Measurements from ENCODE around the gene PRKACA.

The PRKACA gene

GRCh38 chr19:14082675-14082960, 34.9 kb downstream of the PRKACA start:
- ChIA-PET CTCF (interaction anchor here (0.6 to 0.8 kb wide), 4 partner anchors 30 to 266 kb away, joined by 3 to 6 read pairs (median 4); a partner anchor contains a TSS), POLR2A (interaction anchor here (0.7 to 2.0 kb wide), 2 partner anchors 54 to 77 kb away, joined by 3 to 11 read pairs; partner anchors contain the start of gene ASF1B)
- no peak overlapping the region for H3K4me3 ChIP-seq (ENCODE audit: low read depth, low read length)
- H3K4me1 ChIP-seq (ENCODE audit: control insufficient read depth, insufficient read depth, low read length), result no peaks in the 10 kb centered on the region; the same call in 1 of the 2 replicates
- H3K36me3 ChIP-seq (ENCODE audit: control insufficient read depth in 2 of 2, insufficient read depth in 1 of 2, low read length in 2 of 2), result peaks cover 0 to 4% of the 10 kb centered on the region in 2 experiments; a peak in 1 of 3 replicates
- no peak overlapping the region for H3K27ac ChIP-seq (ENCODE audit: extremely low read depth, low read depth, low read length)
- H3K9me3 ChIP-seq (ENCODE audit: control insufficient read depth, insufficient read depth, low read depth, low read length), result no peaks in the 10 kb centered on the region
- TF ChIP-seq MYNN (tag by site-specific recombination; IDR thresholded peaks at IDR 0.05; ENCODE audit: borderline replicate concordance) (peak; percentile 91), ZNF645 (tag by site-specific recombination; IDR thresholded peaks at IDR 0.05) (no peak), ZNF561 (tag by site-specific recombination; IDR thresholded peaks at IDR 0.05; ENCODE audit: borderline replicate concordance) (no peak), BCL11B (tag by site-specific recombination; IDR thresholded peaks at IDR 0.05; ENCODE audit: low read depth) (no peak), ZNF16 (tag by site-specific recombination; IDR thresholded peaks at IDR 0.05; ENCODE audit: low read depth) (no peak)

- CTCF ChIA-PET, result interaction anchor here (0.5 to 2.6 kb wide), 8 partner anchors 9 to 266 kb away, joined by 3 to 15 read pairs (median 4); partner anchors contain the start of genes ASF1B and MISP3
- TF ChIP-seq ZNF416 (tag by site-specific recombination; IDR thresholded peaks at IDR 0.05), result no peak
- 0 out of 2 replicates have a peak, but pooled peaks have one; percentile 12 for TF ChIP-seq CTCF (tag by site-specific recombination; IDR thresholded peaks at IDR 0.05)
Observed at GRCh38 chr19:14081797-14082674, 35.5 kb downstream of the PRKACA start.

GRCh38 chr19:14080887-14081796, 36.4 kb downstream of the PRKACA start:
- ChIA-PET CTCF (interaction anchor here (1.2 to 2.6 kb wide), 4 partner anchors 8 to 195 kb away, joined by 3 to 15 read pairs (median 8); partner anchors contain the start of genes ASF1B and MISP3), POLR2A (interaction anchor here (0.6 to 2.0 kb wide), 4 partner anchors 9 to 56 kb away, joined by 3 to 11 read pairs (median 4); partner anchors contain the start of genes ASF1B and IL27RA)
- Histone ChIP-seq H3K4me1 (ENCODE audit: control insufficient read depth, insufficient read depth, low read length) (no peaks in the 10 kb centered on the region; the same call in 1 of the 2 replicates), H3K4me3 (ENCODE audit: low read depth, low read length) (peak overlapping the region; percentile 73), H3K36me3 (ENCODE audit: control insufficient read depth in 2 of 2, insufficient read depth in 1 of 2, low read length in 2 of 2) (no peaks in the 10 kb centered on the region), H3K27ac (ENCODE audit: extremely low read depth, low read depth, low read length) (peak overlapping the region; percentile 32; the same call in 1 of the 2 replicates), H3K9me3 (ENCODE audit: control insufficient read depth, insufficient read depth, low read depth, low read length) (no peaks in the 10 kb centered on the region)
- TF ChIP-seq ZNF114 (tag by site-specific recombination; IDR thresholded peaks at IDR 0.05) (no peak), ZNF639 (tag by site-specific recombination; IDR thresholded peaks at IDR 0.05) (0 out of 2 replicates have a peak, but pooled peaks have one; percentile 26), ZNF549 (tag by site-specific recombination; IDR thresholded peaks at IDR 0.05) (no peak), ZBTB17 (tag by site-specific recombination; IDR thresholded peaks at IDR 0.05) (peak; percentile 72), PRDM1 (tag by site-specific recombination; IDR thresholded peaks at IDR 0.05) (peak; percentile 72), PRDM2 (tag by site-specific recombination; IDR thresholded peaks at IDR 0.05; ENCODE audit: borderline replicate concordance) (no peak), ZNF146 (tag by site-specific recombination; IDR thresholded peaks at IDR 0.05) (no peak), ZBTB48 (tag by site-specific recombination; IDR thresholded peaks at IDR 0.05) (peak; percentile 44; the same call in 1 of the 2 replicates)

More at GRCh38 chr19:14081797-14082674, 35.5 kb downstream of the PRKACA start:
- Histone ChIP-seq H3K9me3 (ENCODE audit: control insufficient read depth, insufficient read depth, low read depth, low read length) (no peaks in the 10 kb centered on the region), H3K36me3 (ENCODE audit: control insufficient read depth in 2 of 2, insufficient read depth in 1 of 2, low read length in 2 of 2) (no peaks in the 10 kb centered on the region; a peak in 1 of 3 replicates), H3K4me3 (ENCODE audit: low read depth, low read length) (peak overlapping the region; percentile 72), H3K27ac (ENCODE audit: extremely low read depth, low read depth, low read length) (no peak overlapping the region; the same call in 1 of the 2 replicates), H3K4me1 (ENCODE audit: control insufficient read depth, insufficient read depth, low read length) (no peaks in the 10 kb centered on the region; the same call in 1 of the 2 replicates)
- POLR2A ChIA-PET, result interaction anchor here (0.6 to 2.0 kb wide), 3 partner anchors 8 to 55 kb away, joined by 3 to 11 read pairs (median 5); partner anchors contain the start of gene ASF1B

All from HEK293 (cell line).